Pancreas (tissue), 10 donors: ENCODE results near the gene STK39. TPM values are rescaled to one million over a fixed set of nuclear protein-coding genes. Genes with fewer than 3 reads are reported as not detected.

Source experiments
- ATAC-seq, 4 donors: fragments of 200-7000 bp; cut with Tn5 transposase; one replicate each; pipeline versions ENCODE4 v1.8.0 to v1.9.1; 2020; ENCODE audit warnings: mild to moderate bottlenecking in 4 of 4, moderate library complexity in 4 of 4
- DNase-seq, 6 donors: peaks; one replicate each; pipeline ENCODE4 v3.0.0-alpha.2; 2020
- FAIRE-seq: peaks from 2 replicates; lab custom pipeline; 2012; peaks lifted over from hg19 to GRCh38; lab: Jason Lieb, UNC
- H3K27ac ChIP-seq, 4 donors: fragments of 200-600 bp; sonication (generic); 1 replicate in 3 of 4; 2 replicates in 1 of 4; pipeline versions ENCODE4 v1.5.0 to v1.8.0; 2020
- H3K27me3 ChIP-seq, 4 donors: fragments of 200-600 bp; one replicate each; pipeline ENCODE4 v1.8.0; 2021
- H3K36me3 ChIP-seq, 3 donors: fragments of 200-600 bp; sonication (generic) in 1 of 3; one replicate each; pipeline versions ENCODE4 v1.5.0 to v1.8.0; 2020 to 2021
- H3K4me1 ChIP-seq, 3 donors: fragments of 200-600 bp; one replicate each; pipeline ENCODE4 v1.8.0; 2021
- H3K4me3 ChIP-seq, 4 donors: fragments of 200-600 bp; sonication (generic) in 2 of 4; one replicate each; pipeline versions ENCODE4 v1.5.0 to v1.8.0; 2020 to 2021
- H3K9me3 ChIP-seq, 4 donors: fragments of 200-600 bp; one replicate each; pipeline ENCODE4 v1.8.0; 2021
- WGBS, 2 donors: extraction: QIAGEN DNeasy Blood & Tissue Kit; methylation state at CpG; one replicate each; pipeline ENCODE4 v1.1.7; 2013; 5-methylcytosine and 5-hydroxymethylcytosine counted together
- intact Hi-C, 3 donors: fragments of 100-400 bp; cut with DNase I; formaldehyde crosslinking; loops; one replicate each; pipeline versions ENCODE4 v1.11.1 to v1.14.2; 2022
- polyA plus RNA-seq, 2 donors: library from polyadenylated mRNA; stranded (reverse); fragments of 200-250 nt; gene quantifications; one replicate each; pipeline ENCODE4 v1.2.3, GENCODE V29; 2013
- total RNA-seq, 6 donors: library from RNA; stranded (reverse); fragmentation: NEBNext Ultra II Directional in 4 of 6; extraction: Animal tissue kit (Norgen Biotek cat#: 25700) in 4 of 6; gene quantifications; one replicate each; pipeline versions ENCODE4 v1.2.1 to v1.2.4, GENCODE V29; 2021 to 2023
- TF ChIP-seq, protein P1 (sequence below), 4 donors: fragments of 200-600 bp; sonication (generic) in 3 of 4; IDR thresholded peaks; one replicate each; pipeline versions ENCODE4 v1.5.0 to v1.8.0; 2021; ENCODE audit warnings: antibody characterized with exemption in 4 of 4
- donor health status: healthy with polysubstance abuse.
- donor health status: DM: no; HTN: no; CAD: no; lungs with moderate emphysema.
- donor health status: DM: no; HTN: no; CAD: no.
- donor health status: control.
- donor health status: control.
- donor health status: Bipolar disorder and iron deficiency.
- donor health status: DM: yes; HTN: yes; CAD: no.
- donor health status: DM: no; HTN: no; CAD: no.
- donor health status: DM: no; HTN: no; CAD: no.
- donor health status: DM: yes; HTN: yes; CAD: no.

The STK39 gene
- total and polyA plus RNA-seq, 8 donors, result 9.5 to 23.1 (median 15.5) TPM

DNA sequence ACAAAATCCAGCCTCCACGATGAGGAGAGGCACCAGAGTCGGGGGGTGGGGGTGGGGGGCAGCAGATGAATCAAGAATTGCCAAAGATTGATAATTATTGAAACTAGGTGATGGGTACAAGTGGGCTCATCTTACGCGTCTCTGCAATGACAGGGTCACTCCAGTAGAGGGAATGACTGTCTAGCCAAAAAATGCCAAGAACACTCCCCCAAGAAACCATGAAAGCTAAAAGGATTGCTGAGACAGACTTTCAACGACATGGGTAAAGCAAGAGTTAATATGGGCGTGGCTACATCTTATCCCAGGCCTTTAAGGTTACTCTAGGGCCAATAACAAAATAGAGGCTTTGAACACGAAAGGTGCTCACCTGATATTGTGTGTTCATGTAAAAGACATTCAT lies 86.5 kb downstream of the STK39 start:
- no peak overlapping the region for H3K27ac ChIP-seq
- no peak for FAIRE-seq
- no peak for ATAC-seq
- H3K4me3 ChIP-seq, result no peak overlapping the region
- intact Hi-C loops, result no loop called here
- H3K9me3 ChIP-seq, result no peaks in the 10 kb centered on the region
- WGBS, 2 donors, result 68 to 76% methylated on average over 7 of the region's 7 CpGs
- H3K36me3 ChIP-seq, result peaks cover 0 to 11% (median 0%) of the 10 kb centered on the region in 3 donors
- TF ChIP-seq, protein P1, sequence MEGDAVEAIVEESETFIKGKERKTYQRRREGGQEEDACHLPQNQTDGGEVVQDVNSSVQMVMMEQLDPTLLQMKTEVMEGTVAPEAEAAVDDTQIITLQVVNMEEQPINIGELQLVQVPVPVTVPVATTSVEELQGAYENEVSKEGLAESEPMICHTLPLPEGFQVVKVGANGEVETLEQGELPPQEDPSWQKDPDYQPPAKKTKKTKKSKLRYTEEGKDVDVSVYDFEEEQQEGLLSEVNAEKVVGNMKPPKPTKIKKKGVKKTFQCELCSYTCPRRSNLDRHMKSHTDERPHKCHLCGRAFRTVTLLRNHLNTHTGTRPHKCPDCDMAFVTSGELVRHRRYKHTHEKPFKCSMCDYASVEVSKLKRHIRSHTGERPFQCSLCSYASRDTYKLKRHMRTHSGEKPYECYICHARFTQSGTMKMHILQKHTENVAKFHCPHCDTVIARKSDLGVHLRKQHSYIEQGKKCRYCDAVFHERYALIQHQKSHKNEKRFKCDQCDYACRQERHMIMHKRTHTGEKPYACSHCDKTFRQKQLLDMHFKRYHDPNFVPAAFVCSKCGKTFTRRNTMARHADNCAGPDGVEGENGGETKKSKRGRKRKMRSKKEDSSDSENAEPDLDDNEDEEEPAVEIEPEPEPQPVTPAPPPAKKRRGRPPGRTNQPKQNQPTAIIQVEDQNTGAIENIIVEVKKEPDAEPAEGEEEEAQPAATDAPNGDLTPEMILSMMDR (IDR thresholded peaks at IDR 0.05), result no peak
- DNase-seq, result no peak
- H3K4me1 ChIP-seq, result no peaks in the 10 kb centered on the region
- no peaks in the 10 kb centered on the region for H3K27me3 ChIP-seq

DNA sequence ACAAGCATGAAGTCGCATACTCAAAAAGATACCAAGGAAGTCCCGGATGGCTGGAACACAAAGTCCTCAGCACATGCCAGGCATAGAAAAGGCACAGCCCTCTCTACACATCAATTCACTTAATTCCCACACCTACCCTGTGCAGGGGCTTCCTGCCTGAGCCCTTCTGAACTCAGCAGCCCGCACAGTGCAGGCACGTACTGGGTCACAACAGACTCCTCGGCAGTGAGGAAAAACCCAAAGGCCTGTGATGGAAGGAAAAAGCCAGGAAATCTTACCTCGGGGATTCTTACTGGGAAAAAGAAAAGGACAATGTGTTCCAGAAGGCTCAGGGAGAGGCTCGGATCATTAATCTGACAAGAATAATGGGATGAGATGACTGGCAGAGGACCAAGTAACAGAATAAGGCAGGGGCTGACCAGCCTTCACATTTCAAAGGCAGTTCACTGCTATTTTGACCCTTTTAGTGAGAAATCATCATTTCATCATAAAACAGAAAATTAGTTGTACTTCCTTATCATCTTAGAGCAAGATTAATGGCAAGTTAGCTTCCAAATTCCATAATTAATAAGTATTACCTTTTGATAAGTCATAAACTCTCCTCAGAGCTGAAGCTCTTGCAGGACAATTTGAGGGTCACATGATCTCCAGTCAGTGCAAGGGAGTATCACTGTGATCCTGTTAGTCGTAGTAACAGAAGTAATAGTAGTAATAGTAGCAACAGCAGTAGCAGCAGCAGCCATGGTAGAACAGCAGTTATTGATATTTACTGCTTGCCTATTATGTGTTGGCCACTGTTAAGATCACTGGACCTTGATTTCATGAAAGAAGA lies 87.4 kb downstream of the STK39 start:
- 77 to 89% methylated on average over 8 of the region's 8 CpGs for WGBS, 2 donors
- DNase-seq (no peak), ATAC-seq (no peak), FAIRE-seq (no peak)
- TF ChIP-seq, protein P1 (IDR thresholded peaks at IDR 0.05), result no peak
- no peak overlapping the region for H3K4me3 ChIP-seq
- H3K36me3 ChIP-seq, result peaks cover 0 to 11% (median 0%) of the 10 kb centered on the region in 3 donors
- H3K27me3 ChIP-seq, result no peaks in the 10 kb centered on the region
- H3K4me1 ChIP-seq, result no peaks in the 10 kb centered on the region
- intact Hi-C loops, result no loop called here
- H3K27ac ChIP-seq, result no peak overlapping the region
- no peaks in the 10 kb centered on the region for H3K9me3 ChIP-seq

DNA sequence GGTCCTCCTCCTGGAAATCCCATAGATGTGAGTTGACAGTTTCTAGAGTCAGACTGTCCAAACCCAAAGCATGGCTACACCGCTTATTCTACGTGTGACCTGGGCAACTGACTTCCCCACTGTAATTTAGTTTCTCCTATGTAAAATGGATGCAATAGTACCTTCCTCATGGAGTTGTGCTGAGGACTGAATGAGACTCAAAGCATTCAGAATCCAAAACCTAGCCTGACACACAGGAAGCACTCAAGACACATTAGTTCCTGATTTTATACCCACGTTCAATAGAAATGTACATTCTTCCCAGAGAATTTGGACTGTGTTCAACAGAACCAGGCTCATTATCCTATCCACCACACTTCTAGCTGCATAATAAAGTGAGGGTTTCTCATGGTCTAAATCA lies 88.8 kb downstream of the STK39 start:
- DNase-seq (no peak), ATAC-seq (no peak), FAIRE-seq (no peak)
- Histone ChIP-seq H3K27me3 (no peaks in the 10 kb centered on the region), H3K4me1 (no peaks in the 10 kb centered on the region), H3K9me3 (no peaks in the 10 kb centered on the region), H3K4me3 (no peak overlapping the region), H3K27ac (peak overlapping the region in 1 of 4 donors; percentile 17), H3K36me3 (peaks cover 0 to 11% (median 0%) of the 10 kb centered on the region in 3 donors)
- intact Hi-C loops, result no loop called here
- TF ChIP-seq, protein P1 (IDR thresholded peaks at IDR 0.05), result no peak
- 81 to 84% methylated on average over 3 of the region's 3 CpGs for WGBS, 2 donors

DNA sequence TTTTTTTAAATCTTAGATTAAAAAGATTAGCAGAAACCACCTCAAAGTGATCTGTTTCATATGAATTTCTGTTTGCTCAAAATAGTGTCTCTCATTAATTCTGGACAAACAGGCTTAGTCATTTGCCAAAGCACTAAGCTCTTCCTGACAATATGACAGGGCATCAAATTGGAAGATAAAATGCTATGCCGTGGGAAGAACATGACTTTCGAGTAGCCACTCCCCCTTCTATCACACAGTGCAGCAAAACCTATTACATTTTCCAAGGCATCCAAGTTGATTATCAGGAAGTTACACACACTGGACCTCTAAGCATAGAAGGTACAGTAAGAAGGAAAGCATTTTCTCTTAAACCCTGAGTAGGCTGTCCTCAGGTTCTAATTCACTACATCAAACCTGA lies 89.5 kb downstream of the STK39 start:
- no peak for FAIRE-seq
- WGBS, 2 donors, result 33 to 43% methylated on average over 2 of the region's 2 CpGs
- DNase-seq, result no peak

More for the DNA sequence above, 89.5 kb downstream of the STK39 start:
- peak in 3 of 4 donors; percentile 40 to 50 (median 42) for ATAC-seq
- no peaks in the 10 kb centered on the region for H3K4me1 ChIP-seq
- H3K27ac ChIP-seq, result peak overlapping the region in 1 of 4 donors; percentile 17
- TF ChIP-seq, protein P1 (IDR thresholded peaks at IDR 0.05), result no peak
- no peaks in the 10 kb centered on the region for H3K9me3 ChIP-seq
- H3K4me3 ChIP-seq, result no peak overlapping the region
- intact Hi-C loops, result no loop called here
- H3K36me3 ChIP-seq, result peaks cover 0 to 5% (median 0%) of the 10 kb centered on the region in 3 donors
- no peaks in the 10 kb centered on the region for H3K27me3 ChIP-seq
